Caco-2 (cell line): ENCODE data around the gene DIS3L2. TPM values are rescaled to one million over a fixed set of nuclear protein-coding genes. Genes with fewer than 3 reads are reported as not detected.

ENCODE experiments used
- BruUV-seq: library from RNA; stranded (reverse); fragments of 400-500 nt; replicated peaks from 2 replicates; lab custom pipeline; 2021; lab: Mats Ljungman, UMichigan
- CTCF ChIA-PET: fragments of 300-600 bp; sonication (Branson Sonifier 250); formaldehyde crosslinking; loops from one replicate; lab custom pipeline; 2022; ENCODE audit warnings: antibody characterized with exemption; lab: Charles Lee
- POLR2A ChIA-PET: fragments of 300-600 bp; sonication (Branson Sonifier 250); formaldehyde crosslinking; loops from one replicate; lab custom pipeline; 2022; ENCODE audit warnings: antibody characterized with exemption; lab: Charles Lee
- DNase-seq, 2 experiments: peaks; one replicate each; pipeline versions ENCODE4 v3.0.0 to v3.0.0-alpha.2; 2020 to 2022
- H3K27me3 ChIP-seq: replicated peaks from 2 replicates; pipeline ENCODE4 v1.6.0; 2011; ENCODE audit warnings: low read length; ENCODE audit not compliant: control insufficient read depth, insufficient read depth
- H3K36me3 ChIP-seq: 2 replicates; pipeline ENCODE4 v1.5.1; 2011; ENCODE audit warnings: low read length; ENCODE audit not compliant: control insufficient read depth, insufficient read depth
- H3K4me1 ChIP-seq: fragments of 250-450 bp; sonication (Bioruptor Pico); 2 replicates; pipeline ENCODE4 v1.5.1; 2020; ENCODE audit warnings: mild to moderate bottlenecking
- H3K4me3 ChIP-seq: 2 replicates; pipeline ENCODE4 v1.5.1; 2011; ENCODE audit warnings: low read depth, mild to moderate bottlenecking, control low read depth, low read length
- H3K9me3 ChIP-seq: fragments of 250-450 bp; sonication (Bioruptor Pico); 2 replicates; pipeline ENCODE4 v1.5.1; 2020; ENCODE audit warnings: mild to moderate bottlenecking, moderate library complexity
- H3K27ac Mint-ChIP-seq: one replicate; pipeline ENCODE4 v1.8.0; 2022; ENCODE audit warnings: mixed read lengths; ENCODE audit not compliant: unreplicated experiment
- H3K27me3 Mint-ChIP-seq: one replicate; pipeline ENCODE4 v1.8.0; 2022; ENCODE audit warnings: mixed read lengths; ENCODE audit not compliant: insufficient read depth, unreplicated experiment
- H3K36me3 Mint-ChIP-seq: one replicate; pipeline ENCODE4 v1.8.0; 2022; ENCODE audit warnings: mild to moderate bottlenecking, mixed read lengths; ENCODE audit not compliant: insufficient read depth, unreplicated experiment
- H3K4me1 Mint-ChIP-seq: one replicate; pipeline ENCODE4 v1.8.0; 2022; ENCODE audit warnings: low read depth, mixed read lengths; ENCODE audit not compliant: unreplicated experiment
- H3K4me3 Mint-ChIP-seq: one replicate; pipeline ENCODE4 v1.8.0; 2022; ENCODE audit warnings: mild to moderate bottlenecking, moderate library complexity, mixed read lengths; ENCODE audit not compliant: unreplicated experiment
- H3K9me3 Mint-ChIP-seq: one replicate; pipeline ENCODE4 v1.8.0; 2022; ENCODE audit warnings: mixed read lengths; ENCODE audit not compliant: unreplicated experiment
- intact Hi-C: fragments of 100-400 bp; cut with micrococcal nuclease; formaldehyde crosslinking; loops from one replicate; pipeline ENCODE4 v1.10.0; 2022; ENCODE audit not compliant: unreplicated experiment
- total RNA-seq: library from RNA; stranded (reverse); gene quantifications from 2 replicates; pipeline ENCODE4 v1.2.3, GENCODE V29; 2022
- TF ChIP-seq, protein P1 (sequence below), 2 experiments: fragments of 200-600 bp in 1 of 2; IDR thresholded peaks; 1 replicate in 1 of 2; 2 replicates in 1 of 2; pipeline versions ENCODE4 v1.5.1 to v1.8.0; 2011 to 2022; ENCODE audit warnings: antibody characterized with exemption in 1 of 2, control low read depth in 1 of 2, inconsistent platforms in 1 of 2, low read depth in 1 of 2, low read length in 1 of 2, mild to moderate bottlenecking in 1 of 2, moderate library complexity in 1 of 2; ENCODE audit not compliant: insufficient read depth in 1 of 2, severe bottlenecking in 1 of 2, unreplicated experiment in 1 of 2

DIS3L2 gene
- total RNA-seq, 1 experiment from 2014 or later = 15.5 TPM

DNA sequence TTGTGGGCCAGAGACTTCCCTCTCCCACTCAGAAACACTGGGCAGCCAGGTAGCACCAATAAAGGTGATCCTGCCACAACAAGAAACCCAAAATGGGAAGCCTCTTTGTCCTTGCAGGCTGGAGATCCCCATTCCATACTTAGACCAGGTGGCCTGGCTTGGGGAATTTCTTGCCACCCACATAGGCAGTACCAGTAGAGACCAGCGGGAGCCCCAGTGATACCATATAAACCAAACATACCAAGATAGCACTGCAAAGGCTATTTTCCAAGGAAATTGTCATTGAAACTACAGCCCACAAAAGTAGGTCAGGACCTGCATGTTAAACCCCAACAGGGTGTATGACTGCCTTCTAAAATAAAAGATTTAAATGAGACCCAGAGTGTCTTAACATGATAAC is 171.6 kb downstream of the DIS3L2 start:
- Histone ChIP-seq H3K4me3 (no peak overlapping the region), H3K4me1 (no peaks in the 10 kb centered on the region), H3K9me3 (no peaks in the 10 kb centered on the region), H3K27me3 (no peaks in the 10 kb centered on the region), H3K36me3 (no peaks in the 10 kb centered on the region)
- intact Hi-C loops = no loop called here
- no peaks in the 10 kb centered on the region for H3K4me1 Mint-ChIP-seq
- ChIA-PET CTCF (no interaction called here), POLR2A (no interaction called here)
- H3K36me3 Mint-ChIP-seq = no peaks in the 10 kb centered on the region
- no peaks in the 10 kb centered on the region for H3K27me3 Mint-ChIP-seq
- peak in 1 of 2 experiments; percentile 10 for DNase-seq
- no peak overlapping the region for H3K4me3 Mint-ChIP-seq
- TF ChIP-seq, protein P1, sequence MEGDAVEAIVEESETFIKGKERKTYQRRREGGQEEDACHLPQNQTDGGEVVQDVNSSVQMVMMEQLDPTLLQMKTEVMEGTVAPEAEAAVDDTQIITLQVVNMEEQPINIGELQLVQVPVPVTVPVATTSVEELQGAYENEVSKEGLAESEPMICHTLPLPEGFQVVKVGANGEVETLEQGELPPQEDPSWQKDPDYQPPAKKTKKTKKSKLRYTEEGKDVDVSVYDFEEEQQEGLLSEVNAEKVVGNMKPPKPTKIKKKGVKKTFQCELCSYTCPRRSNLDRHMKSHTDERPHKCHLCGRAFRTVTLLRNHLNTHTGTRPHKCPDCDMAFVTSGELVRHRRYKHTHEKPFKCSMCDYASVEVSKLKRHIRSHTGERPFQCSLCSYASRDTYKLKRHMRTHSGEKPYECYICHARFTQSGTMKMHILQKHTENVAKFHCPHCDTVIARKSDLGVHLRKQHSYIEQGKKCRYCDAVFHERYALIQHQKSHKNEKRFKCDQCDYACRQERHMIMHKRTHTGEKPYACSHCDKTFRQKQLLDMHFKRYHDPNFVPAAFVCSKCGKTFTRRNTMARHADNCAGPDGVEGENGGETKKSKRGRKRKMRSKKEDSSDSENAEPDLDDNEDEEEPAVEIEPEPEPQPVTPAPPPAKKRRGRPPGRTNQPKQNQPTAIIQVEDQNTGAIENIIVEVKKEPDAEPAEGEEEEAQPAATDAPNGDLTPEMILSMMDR (IDR thresholded peaks at IDR 0.05; ENCODE audit: insufficient read depth in 1 of 2, low read depth in 1 of 2, low read length in 1 of 2, severe bottlenecking in 1 of 2, unreplicated experiment in 1 of 2) = peak in 1 of 2 experiments; percentile 14
- no peaks in the 10 kb centered on the region for H3K9me3 Mint-ChIP-seq
- H3K27ac Mint-ChIP-seq = no peak overlapping the region
- BruUV-seq = no TSS peak

DNA sequence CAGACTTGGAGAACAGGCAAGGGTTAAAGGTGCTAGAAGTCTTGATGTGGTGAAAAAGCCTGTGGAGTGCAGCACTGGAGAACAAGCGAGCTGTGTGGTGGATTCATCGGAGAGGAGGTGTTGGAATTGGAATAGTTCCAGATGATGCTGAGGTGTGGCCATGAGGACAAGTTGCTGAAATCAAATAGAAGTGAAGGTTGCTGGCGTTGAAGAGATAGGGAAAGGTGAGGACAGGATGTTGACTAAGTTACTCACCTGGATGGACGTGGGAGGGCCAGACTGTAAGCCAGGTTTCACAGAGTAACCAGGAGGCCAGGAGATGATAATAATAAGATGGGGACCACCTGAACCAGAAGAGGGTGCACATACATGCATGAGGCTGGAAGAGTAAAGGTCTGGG is 173.4 kb downstream of the DIS3L2 start:
- Mint-ChIP-seq H3K4me3 (no peak overlapping the region), H3K9me3 (no peaks in the 10 kb centered on the region), H3K4me1 (no peaks in the 10 kb centered on the region), H3K36me3 (no peaks in the 10 kb centered on the region), H3K27ac (no peak overlapping the region), H3K27me3 (no peaks in the 10 kb centered on the region)
- DNase-seq = no peak
- TF ChIP-seq, protein P1 (IDR thresholded peaks at IDR 0.05; ENCODE audit: insufficient read depth in 1 of 2, low read depth in 1 of 2, low read length in 1 of 2, severe bottlenecking in 1 of 2, unreplicated experiment in 1 of 2) = no peak
- Histone ChIP-seq H3K27me3 (no peaks in the 10 kb centered on the region), H3K4me3 (no peak overlapping the region), H3K36me3 (no peaks in the 10 kb centered on the region), H3K4me1 (no peaks in the 10 kb centered on the region), H3K9me3 (no peaks in the 10 kb centered on the region)
- POLR2A ChIA-PET = no interaction called here
- intact Hi-C loops = no loop called here
- CTCF ChIA-PET = interaction anchor here (0.5 kb wide), 1 partner anchor 208 kb away, joined by 3 read pairs; the partner anchor contains the start of gene NPPC
- BruUV-seq = no TSS peak

DNA sequence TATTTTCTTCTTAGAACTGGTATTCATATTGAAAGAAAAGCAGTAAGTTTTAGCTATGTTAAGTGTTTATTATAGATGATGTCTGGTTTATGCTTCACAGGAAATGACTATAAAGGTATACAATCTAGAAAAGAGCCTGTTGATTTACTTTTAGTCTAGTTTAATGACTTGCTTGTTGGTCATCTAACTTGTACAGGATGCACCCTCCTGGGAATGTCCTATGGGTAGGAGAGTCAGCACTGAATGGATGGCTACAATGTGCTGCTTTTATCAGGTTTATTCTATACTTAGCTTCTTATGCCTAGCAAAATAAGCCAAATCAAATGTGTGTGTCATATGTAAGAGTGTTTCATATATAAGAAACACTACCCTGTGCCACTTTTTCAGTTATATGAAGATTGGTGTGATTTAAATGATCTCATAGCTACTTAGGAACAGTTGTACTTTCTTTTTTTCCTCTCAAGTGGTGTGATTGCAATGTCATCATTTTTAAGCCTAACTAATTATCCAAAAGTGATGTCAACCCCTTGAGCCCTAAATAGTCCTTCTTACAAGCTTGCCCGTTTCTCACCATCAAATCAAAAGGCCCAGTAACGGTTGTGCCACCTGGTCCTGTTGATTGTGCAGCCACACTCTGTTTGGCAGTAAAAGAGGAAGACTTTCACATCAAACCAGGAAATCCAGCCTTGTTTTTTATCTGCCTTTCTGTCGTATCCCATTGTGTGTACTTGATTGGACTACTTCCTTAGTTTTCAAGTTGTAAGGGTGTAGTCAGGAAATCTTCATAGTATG is 176.0 kb downstream of the DIS3L2 start:
- H3K9me3 Mint-ChIP-seq = no peaks in the 10 kb centered on the region
- TF ChIP-seq, protein P1 (IDR thresholded peaks at IDR 0.05; ENCODE audit: insufficient read depth in 1 of 2, low read depth in 1 of 2, low read length in 1 of 2, severe bottlenecking in 1 of 2, unreplicated experiment in 1 of 2) = no peak

More for the DNA sequence above, 176.0 kb downstream of the DIS3L2 start:
- no peaks in the 10 kb centered on the region for H3K27me3 ChIP-seq
- ChIA-PET CTCF (interaction anchor here (0.6 kb wide), 1 partner anchor 211 kb away, joined by 5 read pairs; the partner anchor contains the start of gene NPPC), POLR2A (no interaction called here)
- no peaks in the 10 kb centered on the region for H3K36me3 ChIP-seq
- H3K27me3 Mint-ChIP-seq = no peaks in the 10 kb centered on the region
- no peaks in the 10 kb centered on the region for H3K36me3 Mint-ChIP-seq
- H3K4me3 ChIP-seq = no peak overlapping the region
- H3K4me1 Mint-ChIP-seq = no peaks in the 10 kb centered on the region
- H3K9me3 ChIP-seq = no peaks in the 10 kb centered on the region
- BruUV-seq = no TSS peak
- no peaks in the 10 kb centered on the region for H3K4me1 ChIP-seq
- no peak overlapping the region for H3K27ac Mint-ChIP-seq
- DNase-seq = no peak
- intact Hi-C loops = no loop called here
- H3K4me3 Mint-ChIP-seq = no peak overlapping the region
